H7 (cell line): ENCODE results near the gene RABGAP1L. TPM values are rescaled to one million over a fixed set of nuclear protein-coding genes. Genes with fewer than 3 reads are reported as not detected.
"Not testable (repeated sequence)": the region's sequence is repeated elsewhere in the genome, so short reads cannot be mapped to it uniquely, and the experiment has no call there.

Experiments
- DNase-seq: peaks from one replicate; pipeline ENCODE4 v3.0.0; 2012
- H3K27me3 ChIP-seq: 2 replicates; pipeline ENCODE4 v1.6.0; 2011; ENCODE audit warnings: mild to moderate bottlenecking, low read length; ENCODE audit not compliant: control insufficient read depth, insufficient read depth
- H3K36me3 ChIP-seq: replicated peaks from 2 replicates; pipeline ENCODE4 v1.5.1; 2011; ENCODE audit warnings: low read length; ENCODE audit not compliant: control insufficient read depth, insufficient read depth
- H3K4me3 ChIP-seq: 2 replicates; pipeline ENCODE4 v1.5.1; 2011; ENCODE audit warnings: low read depth, mild to moderate bottlenecking, control low read depth, low read length, moderate library complexity; ENCODE audit not compliant: insufficient read depth
- total RNA-seq: library from RNA; depleted of rRNA; stranded (reverse); fragments of >200 nt; shearing (Covaris generic); gene quantifications from 2 replicates; pipeline ENCODE4 v1.2.3, GENCODE V29; 2014; rRNA removed

The RABGAP1L gene
- total RNA-seq, 1 experiment from 2014 or later, result 31.9 TPM

DNA sequence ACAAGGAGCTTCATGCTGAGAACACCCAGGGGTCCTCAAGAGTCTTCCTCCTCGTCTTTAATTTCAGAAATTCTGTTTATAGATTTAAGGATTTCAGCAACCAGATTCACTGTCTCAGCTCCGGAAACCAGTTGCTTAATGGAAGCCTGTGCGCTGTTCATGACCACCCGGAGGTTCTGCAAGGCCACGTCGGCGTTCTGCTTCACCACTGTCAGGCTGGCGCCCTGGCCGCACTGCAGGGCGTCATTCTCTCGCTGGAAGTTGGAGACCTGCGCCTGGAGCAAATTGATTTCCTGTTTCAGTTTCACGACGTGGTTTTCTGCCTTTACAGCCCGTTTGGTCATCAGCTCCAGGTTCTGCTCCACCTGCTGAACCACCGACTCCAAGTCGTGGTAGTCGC is 885.3 kb downstream of the RABGAP1L start:
- H3K27me3 ChIP-seq, DNase-seq, H3K36me3 ChIP-seq: not testable (repeated sequence)

More for the DNA sequence above, 885.3 kb downstream of the RABGAP1L start:
- H3K4me3 ChIP-seq, result not testable (repeated sequence)

Other genes with a start within 250 kb of the RABGAP1L start
- 1.7 TPM in 1 of 2 replicates, not detected in the other for gene SERPINC1, start 242.2 kb upstream of the RABGAP1L start, total RNA-seq
- 18.9 and 19.6 TPM in 2 replicates for gene RC3H1, start 137.2 kb upstream of the RABGAP1L start, total RNA-seq